NB4 (cell line): ENCODE measurements around the gene TNFSF13B.

Source experiments
- CTCF ChIP-seq: IDR thresholded peaks from one replicate; pipeline ENCODE4 v1.5.1; 2012; ENCODE audit warnings: low read depth, low read length
- POLR2A ChIP-seq: IDR thresholded peaks from 2 replicates; pipeline ENCODE4 v1.6.1; 2011; ENCODE audit warnings: mild to moderate bottlenecking; ENCODE audit not compliant: insufficient read length; ENCODE audit errors: extremely low read depth

GRCh38 chr13:108274718-108275117 is 5.2 kb downstream of the TNFSF13B start:
- TF ChIP-seq CTCF (no peak), POLR2A (no peak)
